Endodermal cell (in vitro differentiated cells): ENCODE results near the gene COL13A1. TPM values are rescaled to one million over a fixed set of nuclear protein-coding genes. Genes with fewer than 3 reads are reported as not detected.

Experiments
- DNase-seq: peaks from one replicate; pipeline ENCODE4 v3.0.0-alpha.2; 2017
- H3K27ac ChIP-seq: 2 replicates; pipeline ENCODE4 v1.5.1; 2013; ENCODE audit warnings: mild to moderate bottlenecking, low read depth, low read length, moderate library complexity
- H3K27me3 ChIP-seq: 2 replicates; pipeline ENCODE4 v1.6.1; 2013; ENCODE audit warnings: mild to moderate bottlenecking, low read length, moderate library complexity; ENCODE audit not compliant: insufficient read depth, control insufficient read depth, poor library complexity, severe bottlenecking
- H3K36me3 ChIP-seq: 2 replicates; pipeline ENCODE4 v1.7.0; 2013; ENCODE audit warnings: mild to moderate bottlenecking, low read length, moderate library complexity; ENCODE audit not compliant: control insufficient read depth, insufficient read depth
- H3K4me1 ChIP-seq: one replicate; pipeline ENCODE4 v1.7.0; 2013; ENCODE audit warnings: low read length; ENCODE audit not compliant: control insufficient read depth, insufficient read depth
- H3K4me3 ChIP-seq: 2 replicates; pipeline ENCODE4 v1.5.1; 2013; ENCODE audit warnings: mild to moderate bottlenecking, low read length, moderate library complexity
- H3K9ac ChIP-seq: 2 replicates; pipeline ENCODE4 v1.6.1; 2013; ENCODE audit warnings: mild to moderate bottlenecking, low read length, moderate library complexity; ENCODE audit not compliant: poor library complexity, severe bottlenecking; ENCODE audit errors: extremely low read depth
- H3K9me3 ChIP-seq: 2 replicates; pipeline ENCODE4 v1.6.1; 2013; ENCODE audit warnings: mild to moderate bottlenecking, low read length, moderate library complexity; ENCODE audit not compliant: control insufficient read depth
- H3K27ac Mint-ChIP-seq: 2 replicates; pipeline ENCODE4 v1.8.0; 2020; ENCODE audit warnings: mixed read lengths
- H3K27me3 Mint-ChIP-seq: 2 replicates; pipeline ENCODE4 v1.8.0; 2021; ENCODE audit warnings: mild to moderate bottlenecking, mixed read lengths; ENCODE audit not compliant: insufficient read depth
- H3K36me3 Mint-ChIP-seq: 2 replicates; pipeline ENCODE4 v1.8.0; 2020; ENCODE audit warnings: low read depth, mixed read lengths
- H3K4me1 Mint-ChIP-seq: 2 replicates; pipeline ENCODE4 v1.8.0; 2020; ENCODE audit warnings: mixed read lengths
- H3K4me3 Mint-ChIP-seq: 2 replicates; pipeline ENCODE4 v1.8.0; 2020; ENCODE audit warnings: mild to moderate bottlenecking, moderate library complexity, mixed read lengths
- H3K9me3 Mint-ChIP-seq: 2 replicates; pipeline ENCODE4 v1.8.0; 2020; ENCODE audit warnings: mild to moderate bottlenecking, mixed read lengths
- WGBS, 2 experiments: methylation state at CpG; one replicate each; pipeline versions ENCODE4 v1.1.5 to v1.1.7; 2013; ENCODE audit warnings: missing lambda C conversion rate in 2 of 2, mixed read lengths in 1 of 2; ENCODE audit not compliant: insufficient coverage in 1 of 2, insufficient read length in 1 of 2; 5-methylcytosine and 5-hydroxymethylcytosine counted together
- total RNA-seq, 2 donors: library from RNA; stranded (reverse); fragmentation: NEBNext Ultra II Directional in 1 of 2; extraction: Animal tissue kit (Norgen Biotek cat#: 25700) in 1 of 2; gene quantifications; 2 replicates in 1 of 2; 3 replicates in 1 of 2; pipeline ENCODE4 v1.2.1, GENCODE V29; 2021
- TF ChIP-seq, protein P1 (sequence below): fragments of 200-600 bp; sonication (generic); conservative IDR thresholded peaks from 2 replicates; pipeline ENCODE4 v1.5.0; 2021; ENCODE audit warnings: antibody characterized with exemption, mild to moderate bottlenecking

COL13A1 gene
- total RNA-seq, 2 donors from 2014 or later: 15.9 to 20.7 TPM

DNA sequence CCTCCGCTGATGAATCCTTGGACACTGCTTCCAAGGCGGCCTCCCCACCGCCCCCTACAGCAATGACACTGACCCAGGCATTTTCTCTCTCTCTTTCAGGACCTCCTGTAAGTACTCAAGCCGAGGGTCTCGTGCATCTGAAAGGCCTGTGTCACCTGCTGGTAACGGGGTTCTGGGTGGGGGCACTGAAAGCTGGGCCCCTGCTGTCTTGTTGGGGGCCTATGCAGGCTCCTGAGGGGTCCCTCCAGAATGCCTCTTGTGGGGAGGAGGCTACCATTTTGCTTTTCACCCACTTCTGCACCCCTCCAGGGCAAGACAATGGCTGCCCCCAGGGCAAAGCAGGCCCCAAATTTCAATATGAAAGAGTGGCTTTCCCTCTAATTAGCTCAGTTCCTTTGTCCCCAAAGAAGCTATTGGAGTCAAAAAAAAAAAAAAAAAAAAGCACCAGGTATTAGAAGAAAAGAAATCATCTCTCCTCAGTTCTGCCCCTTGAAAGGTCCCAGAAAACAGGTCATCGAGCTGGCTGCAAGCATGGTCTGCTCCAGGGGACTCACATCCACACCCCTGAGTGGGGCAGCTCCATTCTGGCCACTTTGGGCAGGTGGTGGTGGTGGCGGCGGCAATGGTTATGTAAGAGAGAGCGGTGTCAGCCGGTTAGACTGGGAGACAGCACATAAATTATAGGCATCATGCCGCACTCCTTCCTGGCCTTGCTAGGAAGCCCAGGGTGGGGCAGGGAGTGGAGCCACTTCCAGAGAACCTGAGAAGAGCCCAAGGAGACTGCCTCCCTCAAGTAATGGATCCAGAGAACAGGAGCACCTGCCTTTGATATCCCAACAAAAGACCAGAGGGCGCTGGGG, 66.2 kb downstream of the COL13A1 start:
- H3K4me1 ChIP-seq: peaks cover 2% of the 10 kb centered on the region
- H3K4me1 Mint-ChIP-seq: peaks cover 47% of the 10 kb centered on the region

DNA sequence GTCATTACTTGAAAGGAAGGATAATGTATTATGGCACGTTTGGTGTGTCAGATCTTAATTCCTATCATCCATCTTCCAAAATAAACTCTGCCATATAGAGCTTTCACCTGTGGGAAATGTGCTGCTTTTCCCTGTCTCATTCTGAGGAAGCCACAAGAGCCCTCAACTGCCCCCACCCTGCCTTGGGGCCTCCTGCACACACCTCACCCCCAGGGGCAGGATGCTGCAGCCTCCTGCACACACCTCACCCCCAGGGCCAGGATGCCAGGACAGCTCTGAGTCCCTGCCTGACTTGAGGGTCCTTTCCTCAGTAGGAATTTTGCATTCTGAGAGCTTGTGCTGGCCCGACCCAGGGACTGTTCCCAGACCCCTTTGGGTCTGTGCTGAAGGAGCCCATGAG, 67.1 kb downstream of the COL13A1 start:
- H3K4me1 ChIP-seq: peaks cover 2% of the 10 kb centered on the region
- TF ChIP-seq, protein P1, sequence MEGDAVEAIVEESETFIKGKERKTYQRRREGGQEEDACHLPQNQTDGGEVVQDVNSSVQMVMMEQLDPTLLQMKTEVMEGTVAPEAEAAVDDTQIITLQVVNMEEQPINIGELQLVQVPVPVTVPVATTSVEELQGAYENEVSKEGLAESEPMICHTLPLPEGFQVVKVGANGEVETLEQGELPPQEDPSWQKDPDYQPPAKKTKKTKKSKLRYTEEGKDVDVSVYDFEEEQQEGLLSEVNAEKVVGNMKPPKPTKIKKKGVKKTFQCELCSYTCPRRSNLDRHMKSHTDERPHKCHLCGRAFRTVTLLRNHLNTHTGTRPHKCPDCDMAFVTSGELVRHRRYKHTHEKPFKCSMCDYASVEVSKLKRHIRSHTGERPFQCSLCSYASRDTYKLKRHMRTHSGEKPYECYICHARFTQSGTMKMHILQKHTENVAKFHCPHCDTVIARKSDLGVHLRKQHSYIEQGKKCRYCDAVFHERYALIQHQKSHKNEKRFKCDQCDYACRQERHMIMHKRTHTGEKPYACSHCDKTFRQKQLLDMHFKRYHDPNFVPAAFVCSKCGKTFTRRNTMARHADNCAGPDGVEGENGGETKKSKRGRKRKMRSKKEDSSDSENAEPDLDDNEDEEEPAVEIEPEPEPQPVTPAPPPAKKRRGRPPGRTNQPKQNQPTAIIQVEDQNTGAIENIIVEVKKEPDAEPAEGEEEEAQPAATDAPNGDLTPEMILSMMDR: no peak
- DNase-seq: no peak
- no peaks in the 10 kb centered on the region for H3K36me3 ChIP-seq
- no peak overlapping the region for H3K27ac ChIP-seq
- no peak overlapping the region for H3K4me3 ChIP-seq
- Mint-ChIP-seq H3K4me1 (peaks cover 47% of the 10 kb centered on the region), H3K36me3 (no peaks in the 10 kb centered on the region), H3K27ac (no peak overlapping the region), H3K9me3 (no peaks in the 10 kb centered on the region), H3K4me3 (no peak overlapping the region), H3K27me3 (no peaks in the 10 kb centered on the region)
- 71 to 100% methylated on average over 1 to 2 of the region's 2 CpGs for WGBS, 2 experiments
- no peak overlapping the region for H3K9ac ChIP-seq
- H3K9me3 ChIP-seq: no peaks in the 10 kb centered on the region
- no peaks in the 10 kb centered on the region for H3K27me3 ChIP-seq

More for the DNA sequence above, 66.2 kb downstream of the COL13A1 start:
- peak; percentile 78 for DNase-seq
- H3K9ac ChIP-seq: no peak overlapping the region
- Mint-ChIP-seq H3K36me3 (no peaks in the 10 kb centered on the region), H3K27me3 (no peaks in the 10 kb centered on the region), H3K4me3 (no peak overlapping the region), H3K27ac (peak overlapping the region; percentile 52), H3K9me3 (no peaks in the 10 kb centered on the region)
- TF ChIP-seq, protein P1: peak; percentile 55
- no peaks in the 10 kb centered on the region for H3K27me3 ChIP-seq
- H3K9me3 ChIP-seq: no peaks in the 10 kb centered on the region
- WGBS, 2 experiments: 72 to 75% methylated on average over 8 to 13 of the region's 13 CpGs
- H3K27ac ChIP-seq: no peak overlapping the region
- no peaks in the 10 kb centered on the region for H3K36me3 ChIP-seq
- no peak overlapping the region for H3K4me3 ChIP-seq

DNA sequence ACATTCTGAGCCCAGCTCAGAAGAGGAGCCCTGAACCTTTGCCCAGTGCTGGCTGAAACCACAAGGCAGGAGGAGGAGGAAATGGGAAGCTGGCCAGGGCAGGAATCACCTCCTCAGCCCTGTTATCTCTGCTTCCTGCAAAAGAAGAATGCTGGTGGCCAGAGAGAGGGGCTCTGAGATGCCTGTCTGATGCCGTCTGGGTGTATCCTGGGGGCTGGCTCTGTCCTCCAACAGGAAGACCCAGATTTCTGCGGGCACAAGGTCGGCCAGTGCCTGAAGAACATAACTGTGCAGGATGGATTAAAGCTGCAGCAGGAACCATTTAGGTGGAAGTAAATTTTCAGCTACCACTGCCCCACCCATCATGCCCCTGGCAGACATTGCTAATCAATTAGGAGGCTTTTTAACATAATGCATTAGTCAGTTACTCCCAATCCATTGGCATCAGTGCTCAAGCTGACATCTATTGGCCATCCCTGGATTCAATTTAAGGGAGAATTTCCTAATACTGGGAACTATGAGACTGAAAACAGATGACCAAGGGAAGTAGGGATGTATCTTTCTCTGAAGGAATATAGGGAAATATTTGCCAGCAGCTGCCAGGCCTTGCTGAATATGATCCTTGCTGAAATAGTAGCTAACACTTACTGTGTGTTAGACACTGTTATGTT, 67.7 kb downstream of the COL13A1 start:
- Histone ChIP-seq H3K36me3 (no peaks in the 10 kb centered on the region), H3K4me3 (no peak overlapping the region), H3K27me3 (no peaks in the 10 kb centered on the region), H3K9ac (no peak overlapping the region), H3K9me3 (no peaks in the 10 kb centered on the region), H3K27ac (no peak overlapping the region), H3K4me1 (peaks cover 2% of the 10 kb centered on the region)
- Mint-ChIP-seq H3K4me3 (no peak overlapping the region), H3K4me1 (peaks cover 47% of the 10 kb centered on the region), H3K9me3 (no peaks in the 10 kb centered on the region), H3K27me3 (no peaks in the 10 kb centered on the region), H3K36me3 (no peaks in the 10 kb centered on the region), H3K27ac (no peak overlapping the region)
- no peak for DNase-seq
- WGBS, 2 experiments: 68% methylated on average over 3 of the region's 3 CpGs; no CpG with 5 or more reads in 1 of the 2 experiments
- TF ChIP-seq, protein P1: no peak
